HG03045 (cell line): Measurements from ENCODE around the gene FAM131A.
A peak's percentile ranks its signal among the peaks of the same experiment; 100 is the strongest.

ENCODE experiments used
- ATAC-seq: cut with Tn5 transposase; IDR thresholded peaks from one replicate; pipeline ENCODE4 v1.9.1; 2021; ENCODE audit warnings: mild to moderate bottlenecking, moderate library complexity; ENCODE audit not compliant: unreplicated experiment

The FAM131A gene

GRCh38 chr3:184315871-184316661 is 21.3 kb upstream of the FAM131A start:
- no peak for ATAC-seq

- no peak for ATAC-seq
Observed at GRCh38 chr3:184316792-184317191, 20.6 kb upstream of the FAM131A start.

- no peak for ATAC-seq
Observed at GRCh38 chr3:184317201-184317600, 20.2 kb upstream of the FAM131A start.

- ATAC-seq: no peak
Observed at GRCh38 chr3:184320104-184320445, 17.3 kb upstream of the FAM131A start.

- ATAC-seq: no peak
Observed at GRCh38 chr3:184321666-184322065, 15.7 kb upstream of the FAM131A start.

- ATAC-seq: no peak
Observed at GRCh38 chr3:184322731-184323487, 14.5 kb upstream of the FAM131A start.

GRCh38 chr3:184323696-184324095 is 13.7 kb upstream of the FAM131A start:
- no peak for ATAC-seq

GRCh38 chr3:184325269-184325668 is 12.1 kb upstream of the FAM131A start:
- ATAC-seq: no peak

GRCh38 chr3:184325715-184326369 is 11.6 kb upstream of the FAM131A start:
- ATAC-seq: no peak

GRCh38 chr3:184327171-184327570 is 10.2 kb upstream of the FAM131A start:
- no peak for ATAC-seq

GRCh38 chr3:184328516-184328915 is 8.9 kb upstream of the FAM131A start:
- no peak for ATAC-seq

GRCh38 chr3:184332370-184333090 is 4.9 kb upstream of the FAM131A start:
- no peak for ATAC-seq

GRCh38 chr3:184333190-184333589 is 4.2 kb upstream of the FAM131A start:
- no peak for ATAC-seq

GRCh38 chr3:184333700-184334099 is 3.7 kb upstream of the FAM131A start:
- no peak for ATAC-seq

GRCh38 chr3:184334470-184335158 is 2.8 kb upstream of the FAM131A start:
- no peak for ATAC-seq

- peak; percentile 30 for ATAC-seq
Observed at GRCh38 chr3:184335291-184335660, 2.1 kb upstream of the FAM131A start.

- peak; percentile 83 for ATAC-seq
Observed at GRCh38 chr3:184335661-184336546, 1.5 kb upstream of the FAM131A start.

GRCh38 chr3:184336547-184337398 is 627 bp upstream of the FAM131A start:
- no peak for ATAC-seq

GRCh38 chr3:184337981-184338380 is 581 bp downstream of the FAM131A start:
- no peak for ATAC-seq
